ENCODE results near the gene COL19A1. TPM values are rescaled to one million over a fixed set of nuclear protein-coding genes. Genes with fewer than 3 reads are reported as not detected.

COL19A1 gene
- total and polyA plus RNA-seq, 9 donors = 0.61 to 11.1 (median 2.8) TPM

DNA sequence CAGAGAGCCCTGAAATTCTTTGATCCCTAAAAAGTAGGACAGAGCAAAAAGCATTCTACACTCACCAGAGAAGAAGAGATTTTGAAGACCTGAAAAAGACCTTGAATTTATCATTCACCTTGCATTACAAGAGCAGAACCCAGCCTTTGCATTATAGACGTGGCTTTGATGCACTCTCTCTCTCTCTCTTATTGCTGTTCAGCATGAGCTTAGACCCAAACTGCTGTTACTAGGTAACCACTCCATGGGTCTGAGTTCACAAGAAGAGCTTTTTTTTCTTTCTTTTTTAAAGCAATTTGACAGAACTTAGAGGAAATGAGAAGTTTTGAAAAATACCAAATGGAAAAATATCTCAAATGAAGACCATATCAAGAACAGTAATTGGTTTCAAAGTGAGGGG, 392.1 kb downstream of the COL19A1 start:
- no peak overlapping the region for H3K27ac ChIP-seq (ENCODE audit: low read length)
- H3K4me1 ChIP-seq (ENCODE audit: control insufficient read depth, insufficient read depth, low read length) = no peaks in the 10 kb centered on the region
- DNase-seq = no peak
- no peaks in the 10 kb centered on the region for H3K36me3 ChIP-seq (ENCODE audit: control insufficient read depth, insufficient read depth, low read length)
- WGBS (ENCODE audit: insufficient coverage) = no CpG with 5 or more reads among the region's 1 CpG
- H3K4me3 ChIP-seq (ENCODE audit: low read length) = no peak overlapping the region
- H3K27me3 ChIP-seq (ENCODE audit: control insufficient read depth, insufficient read depth, low read length) = no peaks in the 10 kb centered on the region
- H3K9me3 ChIP-seq (replicated peaks; ENCODE audit: control insufficient read depth, low read depth, low read length) = no peaks in the 10 kb centered on the region

Other genes starting within 250 kb of the COL19A1 start
- 24.9 TPM for gene LMBRD1, start 69.5 kb upstream of the COL19A1 start, total RNA-seq
- 10 to 100 TPM; 27.1 to 34.6 (median 30.3) TPM for gene LMBRD1, start 69.5 kb upstream of the COL19A1 start, polyA plus RNA-seq (ENCODE audit: insufficient read depth in 1 of 8, insufficient read length in 8 of 8, low replicate concordance in 1 of 8)